Astrocyte (in vitro differentiated cells and primary cell): Measurements from ENCODE around the gene SLC25A10. TPM values are rescaled to one million over a fixed set of nuclear protein-coding genes. Genes with fewer than 3 reads are reported as not detected.
A peak's percentile ranks its signal among the peaks of the same experiment; 100 is the strongest.

Source experiments
- DNase-seq: peaks from one replicate; pipeline ENCODE4 v3.0.0-alpha.2; 2010; ENCODE audit warnings: low read depth
- FAIRE-seq: peaks from 2 replicates; lab custom pipeline; 2011; peaks lifted over from hg19 to GRCh38; lab: Jason Lieb, UNC
- H2AFZ ChIP-seq: 2 replicates; pipeline ENCODE4 v1.6.0; 2012; ENCODE audit warnings: low read depth, low read length, inconsistent platforms
- H3K27ac ChIP-seq: 2 replicates; pipeline ENCODE4 v1.5.1; 2011; ENCODE audit warnings: low read depth, low read length, inconsistent platforms
- H3K27me3 ChIP-seq: 2 replicates; pipeline ENCODE4 v1.6.0; 2011; ENCODE audit warnings: low read length, inconsistent platforms; ENCODE audit not compliant: insufficient read depth
- H3K36me3 ChIP-seq: 2 replicates; pipeline ENCODE4 v1.5.1; 2011; ENCODE audit warnings: low read length, inconsistent platforms; ENCODE audit not compliant: insufficient read depth
- H3K4me1 ChIP-seq: 2 replicates; pipeline ENCODE4 v1.5.1; 2011; ENCODE audit warnings: low read length, inconsistent platforms; ENCODE audit not compliant: insufficient read depth
- H3K4me2 ChIP-seq: 2 replicates; pipeline ENCODE4 v1.6.0; 2012; ENCODE audit warnings: low read length, inconsistent platforms
- H3K4me3 ChIP-seq: 2 replicates; pipeline ENCODE4 v1.5.1; 2011; ENCODE audit warnings: low read depth, mild to moderate bottlenecking, low read length, inconsistent platforms; ENCODE audit not compliant: insufficient read depth
- H3K79me2 ChIP-seq: 2 replicates; pipeline ENCODE4 v1.6.0; 2012; ENCODE audit warnings: mild to moderate bottlenecking, low read length, inconsistent platforms; ENCODE audit not compliant: insufficient read depth
- H3K9ac ChIP-seq: 2 replicates; pipeline ENCODE4 v1.6.0; 2012; ENCODE audit warnings: mild to moderate bottlenecking, low read length, inconsistent platforms
- H3K9me3 ChIP-seq: 2 replicates; pipeline ENCODE4 v1.5.1; 2012; ENCODE audit warnings: low read depth, mild to moderate bottlenecking, low read length, inconsistent platforms; ENCODE audit not compliant: insufficient read depth
- H4K20me1 ChIP-seq: 2 replicates; pipeline ENCODE4 v1.6.0; 2012; ENCODE audit warnings: low read length, inconsistent platforms; ENCODE audit not compliant: insufficient read depth
- H3K27ac Mint-ChIP-seq: one replicate; pipeline ENCODE4 v1.8.0; 2021; ENCODE audit warnings: mild to moderate bottlenecking, mixed read lengths; ENCODE audit not compliant: unreplicated experiment
- H3K27me3 Mint-ChIP-seq: one replicate; pipeline ENCODE4 v1.8.0; 2021; ENCODE audit warnings: low read depth, mixed read lengths; ENCODE audit not compliant: unreplicated experiment
- H3K36me3 Mint-ChIP-seq: one replicate; pipeline ENCODE4 v1.8.0; 2021; ENCODE audit warnings: low read depth, mixed read lengths; ENCODE audit not compliant: unreplicated experiment
- H3K4me1 Mint-ChIP-seq: one replicate; pipeline ENCODE4 v1.8.0; 2021; ENCODE audit warnings: low read depth, mixed read lengths; ENCODE audit not compliant: unreplicated experiment
- H3K4me3 Mint-ChIP-seq: one replicate; pipeline ENCODE4 v1.8.0; 2021; ENCODE audit warnings: mild to moderate bottlenecking, moderate library complexity, mixed read lengths; ENCODE audit not compliant: unreplicated experiment
- H3K9me3 Mint-ChIP-seq: one replicate; pipeline ENCODE4 v1.8.0; 2021; ENCODE audit warnings: mild to moderate bottlenecking, mixed read lengths; ENCODE audit not compliant: unreplicated experiment
- CTCF ChIP-seq: IDR thresholded peaks from 2 replicates; pipeline ENCODE4 v1.5.1; 2011; ENCODE audit warnings: low read depth, mild to moderate bottlenecking, inconsistent platforms, low read length, moderate library complexity; ENCODE audit not compliant: insufficient read depth
- EZH2 ChIP-seq: IDR thresholded peaks from 2 replicates; pipeline ENCODE4 v1.6.1; 2012; ENCODE audit warnings: mild to moderate bottlenecking, low read length, inconsistent platforms; ENCODE audit not compliant: insufficient read depth
- total RNA-seq: library from RNA; stranded (reverse); gene quantifications from 2 replicates; pipeline ENCODE4 v1.2.1, GENCODE V29; 2021

SLC25A10 gene
- total RNA-seq, 1 donor from 2014 or later = 9.3 TPM

DNA sequence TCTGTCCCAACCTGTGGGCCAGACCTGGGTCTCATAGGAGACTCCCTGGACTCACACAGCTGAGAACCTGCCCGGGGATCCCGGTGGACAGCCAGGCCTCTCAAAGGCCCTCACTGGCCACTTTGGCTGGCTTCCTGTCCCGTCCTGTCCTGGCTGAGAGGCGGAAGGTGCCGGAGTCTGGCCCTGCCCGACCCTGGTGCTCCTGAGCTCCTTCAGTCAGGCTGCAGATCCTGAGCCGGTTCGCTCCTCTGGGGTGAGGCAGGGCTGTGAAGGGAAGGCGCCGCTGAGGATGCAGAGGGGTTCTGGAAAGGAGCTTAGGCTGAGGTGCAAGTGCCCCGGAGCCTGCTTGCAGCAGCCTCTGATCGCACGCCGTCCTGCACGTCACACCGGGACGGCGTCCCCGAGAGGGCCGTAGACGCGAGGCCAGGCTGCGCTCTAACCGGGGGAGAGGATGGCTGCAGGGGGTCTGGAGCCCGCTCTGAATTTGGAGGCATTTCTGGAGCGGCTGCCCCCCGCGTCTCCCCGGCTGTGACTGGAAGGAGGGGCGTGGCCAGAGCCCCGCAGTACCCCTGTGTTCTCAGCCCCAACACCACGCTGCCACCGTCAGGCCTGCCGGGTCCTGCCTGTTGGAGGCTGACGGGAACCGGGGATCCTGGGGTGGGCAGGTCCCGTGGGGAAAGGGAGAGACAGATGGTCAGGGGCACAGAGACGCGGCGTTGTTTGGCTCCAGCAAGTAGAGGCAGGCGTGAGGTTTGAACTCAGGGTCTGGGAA is 24.1 kb upstream of the SLC25A10 start:
- Histone ChIP-seq H3K9ac (no peak overlapping the region), H2AFZ (no peak overlapping the region), H3K4me3 (no peak overlapping the region), H3K36me3 (peaks cover 26% of the 10 kb centered on the region), H3K79me2 (peaks cover 96% of the 10 kb centered on the region), H4K20me1 (peaks cover 86% of the 10 kb centered on the region), H3K27me3 (no peaks in the 10 kb centered on the region), H3K9me3 (no peaks in the 10 kb centered on the region), H3K4me2 (no peak overlapping the region), H3K27ac (no peak overlapping the region), H3K4me1 (peaks cover 16% of the 10 kb centered on the region)
- no peak for TF ChIP-seq CTCF
- TF ChIP-seq EZH2 = no peak
- H3K27me3 Mint-ChIP-seq = no peaks in the 10 kb centered on the region
- peaks cover 16% of the 10 kb centered on the region for H3K36me3 Mint-ChIP-seq
- FAIRE-seq (no peak), DNase-seq (no peak)
- no peak overlapping the region for H3K27ac Mint-ChIP-seq
- peaks cover 8% of the 10 kb centered on the region for H3K4me1 Mint-ChIP-seq
- no peaks in the 10 kb centered on the region for H3K9me3 Mint-ChIP-seq
- H3K4me3 Mint-ChIP-seq = no peak overlapping the region

- H3K27ac Mint-ChIP-seq = peak overlapping the region; percentile 66
- Histone ChIP-seq H3K79me2 (peaks cover 95% of the 10 kb centered on the region), H3K9me3 (no peaks in the 10 kb centered on the region), H3K36me3 (peaks cover 29% of the 10 kb centered on the region), H3K4me1 (peaks cover 16% of the 10 kb centered on the region), H3K4me3 (no peak overlapping the region), H2AFZ (no peak overlapping the region), H3K4me2 (no peak overlapping the region), H3K27ac (no peak overlapping the region), H3K9ac (peak overlapping the region; percentile 6), H3K27me3 (no peaks in the 10 kb centered on the region), H4K20me1 (peaks cover 89% of the 10 kb centered on the region)
- H3K27me3 Mint-ChIP-seq = no peaks in the 10 kb centered on the region
- no peak overlapping the region for H3K4me3 Mint-ChIP-seq
- DNase-seq (no peak), FAIRE-seq (no peak)
- H3K9me3 Mint-ChIP-seq = no peaks in the 10 kb centered on the region
- H3K36me3 Mint-ChIP-seq = peaks cover 16% of the 10 kb centered on the region
- no peak for TF ChIP-seq CTCF
- TF ChIP-seq EZH2 = no peak
- H3K4me1 Mint-ChIP-seq = peaks cover 8% of the 10 kb centered on the region
These were observed 23.5 kb upstream of the SLC25A10 start for GRCh38 chr17:81688616-81689015.

DNA sequence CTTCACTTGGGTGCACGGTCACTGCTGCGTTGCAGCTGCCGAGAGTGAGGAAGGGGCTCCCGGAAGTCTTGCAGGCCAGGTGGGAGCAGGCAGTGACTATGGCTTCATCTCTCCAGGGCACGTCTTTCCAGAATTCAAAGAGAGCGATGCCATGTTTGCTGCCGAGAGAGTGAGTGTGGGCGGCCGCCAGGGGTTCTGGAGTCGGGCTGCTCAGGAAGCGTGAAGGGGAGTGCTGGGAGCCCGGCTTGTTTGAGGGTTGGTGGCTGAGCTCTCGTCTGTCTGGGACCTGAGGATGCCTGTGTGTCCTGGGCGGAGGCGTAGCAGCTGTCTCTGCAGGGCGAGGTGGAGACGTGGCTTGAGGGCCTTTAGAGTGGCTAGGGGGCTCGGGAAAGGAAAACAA is 22.0 kb upstream of the SLC25A10 start:
- no peaks in the 10 kb centered on the region for H3K27me3 ChIP-seq
- DNase-seq (no peak), FAIRE-seq (no peak)
- H3K27ac ChIP-seq = no peak overlapping the region
- H3K9ac ChIP-seq = no peak overlapping the region
- no peak overlapping the region for H3K4me3 ChIP-seq
- peaks cover 9% of the 10 kb centered on the region for H3K4me1 ChIP-seq
- H3K36me3 ChIP-seq = peaks cover 29% of the 10 kb centered on the region
- H3K79me2 ChIP-seq = peaks cover 95% of the 10 kb centered on the region
- peaks cover 94% of the 10 kb centered on the region for H4K20me1 ChIP-seq
- no peak overlapping the region for H3K4me2 ChIP-seq
- no peak overlapping the region for H2AFZ ChIP-seq
- H3K9me3 ChIP-seq = no peaks in the 10 kb centered on the region
- H3K9me3 Mint-ChIP-seq = no peaks in the 10 kb centered on the region
- no peaks in the 10 kb centered on the region for H3K27me3 Mint-ChIP-seq
- H3K4me3 Mint-ChIP-seq = no peak overlapping the region
- TF ChIP-seq EZH2 (no peak), CTCF (no peak)
- peaks cover 5% of the 10 kb centered on the region for H3K4me1 Mint-ChIP-seq
- H3K27ac Mint-ChIP-seq = no peak overlapping the region
- H3K36me3 Mint-ChIP-seq = peaks cover 16% of the 10 kb centered on the region
